ENCODE data around the gene ITGA3.

DNA sequence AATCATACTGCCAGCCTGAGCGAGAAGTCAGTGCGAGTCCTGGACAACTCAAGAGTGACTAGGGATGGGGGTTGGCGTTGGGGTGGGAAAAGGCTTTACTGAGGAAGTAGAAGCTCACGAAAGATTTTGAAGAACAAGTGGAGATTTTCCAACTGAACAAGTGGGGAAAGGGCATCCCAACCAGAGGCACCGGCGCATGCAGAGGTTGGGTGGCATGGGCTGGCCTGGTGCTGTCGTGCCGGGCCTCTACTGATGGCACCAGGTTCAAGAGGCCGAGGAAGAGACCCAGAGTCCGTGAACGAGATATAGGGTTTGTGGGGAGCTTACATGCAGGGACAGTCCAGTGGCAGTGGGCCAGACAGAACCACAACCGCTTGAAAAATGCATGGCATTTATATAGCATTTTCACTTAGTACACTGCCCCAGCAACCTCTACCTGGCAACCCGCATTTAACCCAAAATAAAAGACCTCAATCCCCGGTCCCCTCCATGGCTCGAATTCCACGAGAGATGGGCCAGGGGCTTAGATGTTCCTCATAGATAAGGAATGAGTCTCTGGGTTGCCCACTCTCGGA is 7.7 kb upstream of the ITGA3 start:
- TF ChIP-seq POLR2A (IDR thresholded peaks at IDR 0.05; ENCODE audit: low read length) (no peak), GATA1 (IDR thresholded peaks at IDR 0.05; ENCODE audit: low read depth, low read length) (no peak)

All from erythroblast (primary cell).